Keratinocyte (primary cell): ENCODE data around the gene SMURF1.

Experiments used
- EZH2 ChIP-seq: IDR thresholded peaks from one replicate; pipeline ENCODE4 v1.6.1; 2012; ENCODE audit warnings: inconsistent platforms, mild to moderate bottlenecking, low read length, moderate library complexity
- TF ChIP-seq, protein P1 (sequence below), 3 experiments: IDR thresholded peaks in 1 of 3; conservative IDR thresholded peaks in 1 of 3; optimal IDR thresholded peaks in 1 of 3; 2 replicates in 2 of 3; 3 replicates in 1 of 3; pipeline versions ENCODE3 to v1.5.1; 2011; ENCODE audit warnings: low read length in 3 of 3, mild to moderate bottlenecking in 3 of 3, moderate library complexity in 2 of 3, control low read depth in 1 of 3, inconsistent platforms in 1 of 3; ENCODE audit not compliant: insufficient read depth in 2 of 3; ENCODE audit errors: extremely low read depth in 1 of 3

DNA sequence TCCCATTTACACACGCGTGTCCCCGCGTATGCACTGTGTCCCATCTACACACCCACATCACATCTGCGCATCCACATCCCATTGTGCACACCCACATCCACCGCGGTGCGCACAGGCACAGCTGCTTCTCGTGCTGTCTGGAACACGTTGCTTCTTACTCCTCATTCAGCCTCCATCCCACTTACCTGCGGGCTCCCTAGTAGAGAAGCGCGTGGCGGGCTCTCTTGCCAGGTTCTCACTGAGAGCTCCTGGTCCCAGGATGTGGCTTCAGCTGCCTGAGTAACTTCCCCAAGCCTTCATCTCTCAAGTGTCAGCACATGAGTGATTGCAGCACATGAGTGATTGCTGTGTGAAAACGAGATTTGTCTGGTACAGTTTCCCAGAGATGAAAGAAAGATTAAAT, 147.8 kb downstream of the SMURF1 start:
- TF ChIP-seq, protein P1, sequence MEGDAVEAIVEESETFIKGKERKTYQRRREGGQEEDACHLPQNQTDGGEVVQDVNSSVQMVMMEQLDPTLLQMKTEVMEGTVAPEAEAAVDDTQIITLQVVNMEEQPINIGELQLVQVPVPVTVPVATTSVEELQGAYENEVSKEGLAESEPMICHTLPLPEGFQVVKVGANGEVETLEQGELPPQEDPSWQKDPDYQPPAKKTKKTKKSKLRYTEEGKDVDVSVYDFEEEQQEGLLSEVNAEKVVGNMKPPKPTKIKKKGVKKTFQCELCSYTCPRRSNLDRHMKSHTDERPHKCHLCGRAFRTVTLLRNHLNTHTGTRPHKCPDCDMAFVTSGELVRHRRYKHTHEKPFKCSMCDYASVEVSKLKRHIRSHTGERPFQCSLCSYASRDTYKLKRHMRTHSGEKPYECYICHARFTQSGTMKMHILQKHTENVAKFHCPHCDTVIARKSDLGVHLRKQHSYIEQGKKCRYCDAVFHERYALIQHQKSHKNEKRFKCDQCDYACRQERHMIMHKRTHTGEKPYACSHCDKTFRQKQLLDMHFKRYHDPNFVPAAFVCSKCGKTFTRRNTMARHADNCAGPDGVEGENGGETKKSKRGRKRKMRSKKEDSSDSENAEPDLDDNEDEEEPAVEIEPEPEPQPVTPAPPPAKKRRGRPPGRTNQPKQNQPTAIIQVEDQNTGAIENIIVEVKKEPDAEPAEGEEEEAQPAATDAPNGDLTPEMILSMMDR (optimal IDR thresholded peaks at IDR 0.05 in 1 of 3, IDR thresholded peaks at IDR 0.05 in 1 of 3, conservative IDR thresholded peaks at IDR 0.05 in 1 of 3; ENCODE audit: extremely low read depth in 1 of 3, insufficient read depth in 2 of 3, low read length in 3 of 3): no peak
- TF ChIP-seq EZH2: no peak
